DMS 273 (cell line): ENCODE data around the gene VPS11.
A peak's percentile ranks its signal among the peaks of the same experiment; 100 is the strongest.
"Not testable (repeated sequence)": the region's sequence is repeated elsewhere in the genome, so short reads cannot be mapped to it uniquely, and the experiment has no call there.

Source experiments
- DNase-seq: peaks from one replicate; lab custom pipeline; 2025; ENCODE audit not compliant: unreplicated experiment; lab: John Stamatoyannopoulos, UW

The VPS11 gene

DNA sequence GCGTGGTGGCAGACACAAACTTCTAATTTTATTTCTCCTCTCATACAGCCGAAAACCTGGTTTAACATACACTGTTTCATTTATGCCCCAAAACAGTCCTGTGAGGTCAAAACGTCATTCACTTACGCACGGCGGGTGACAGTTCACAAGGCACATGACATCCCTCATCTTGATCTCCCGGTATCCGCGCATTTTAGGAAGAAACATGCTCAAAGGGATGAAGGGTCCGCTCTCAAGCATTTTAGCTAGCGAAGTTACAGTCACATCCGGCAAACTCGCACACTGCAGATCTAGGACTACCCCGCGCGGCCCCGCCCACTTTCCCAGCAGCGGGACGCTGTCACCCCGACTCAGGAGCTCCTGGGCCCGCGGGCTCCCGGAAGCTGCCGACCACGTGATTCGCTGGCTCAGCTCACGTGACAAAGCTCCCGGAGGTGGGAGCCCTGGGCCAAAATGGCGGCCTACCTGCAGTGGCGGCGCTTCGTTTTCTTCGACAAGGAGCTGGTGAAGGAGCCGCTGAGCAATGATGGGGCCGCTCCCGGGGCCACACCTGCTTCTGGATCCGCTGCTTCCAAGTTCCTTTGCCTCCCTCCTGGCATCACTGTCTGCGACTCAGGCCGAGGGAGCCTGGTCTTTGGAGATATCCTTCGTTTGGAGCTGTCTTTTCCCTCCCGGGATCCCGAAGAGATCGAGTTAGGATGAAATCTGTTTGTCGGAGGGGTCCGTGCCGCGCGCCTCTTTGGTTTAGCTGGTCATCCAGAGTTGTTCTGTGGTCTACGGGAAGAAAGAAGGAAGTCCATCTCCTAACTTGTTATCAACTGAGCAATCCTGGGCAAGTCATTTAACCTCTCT lies at the start of gene VPS11:
TSS of gene VPS11 (plus strand) at position 448 of the 852 bp plus-strand sequence. CDS start at position 454, 6 bp downstream.
- DNase-seq = peak; percentile 97

- DNase-seq = peak; percentile 96
These were observed 49.3 kb upstream of the VPS11 start, which contains the start of the genes RPS25 and TRAPPC4 for GRCh38 chr11:119018074-119018938. TSS of gene RPS25 (minus strand) at chr11:119018343. CDS start at chr11:119018284, 59 bp downstream. TSS of gene TRAPPC4 (plus strand) at chr11:119018766. CDS start at chr11:119018796, 30 bp downstream.

DNA sequence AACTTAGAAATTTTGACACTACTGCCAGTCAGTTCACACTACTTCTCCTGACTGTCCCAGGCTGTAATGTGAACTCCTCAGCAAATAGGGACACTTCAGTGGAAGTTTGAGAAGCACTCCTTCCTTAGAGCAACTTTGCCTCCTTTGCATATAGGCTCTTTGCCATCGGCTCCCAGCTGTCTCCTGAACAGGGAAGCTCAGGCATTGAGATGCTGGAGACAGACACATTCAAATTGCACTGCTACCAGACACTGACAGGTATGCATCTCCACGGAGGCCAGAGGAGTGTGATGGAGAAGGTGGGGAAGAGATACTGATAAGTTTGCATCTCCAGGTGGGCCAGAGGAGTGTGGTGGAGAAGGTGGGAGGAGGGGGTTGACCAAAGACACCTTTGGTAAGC lies 47.6 kb upstream of the VPS11 start:
- peak; percentile 46 for DNase-seq

DNA sequence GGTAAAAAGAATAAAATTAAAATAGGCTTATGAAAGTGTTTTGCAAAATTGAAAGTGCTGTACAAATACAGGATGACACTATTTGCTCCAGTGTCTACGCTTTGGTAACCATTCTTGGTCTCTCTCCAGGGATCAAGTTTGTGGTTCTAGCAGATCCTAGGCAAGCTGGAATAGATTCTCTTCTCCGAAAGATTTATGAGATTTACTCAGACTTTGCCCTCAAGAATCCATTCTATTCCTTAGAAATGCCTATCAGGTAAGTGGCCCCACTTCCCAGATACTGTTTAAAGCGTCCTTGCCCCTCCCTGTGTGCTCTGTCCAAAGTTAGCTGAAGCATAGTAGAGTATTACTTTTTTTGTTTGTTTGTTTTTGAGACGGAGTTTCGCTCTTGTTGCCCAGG lies 46.0 kb upstream of the VPS11 start:
- DNase-seq = no peak

DNA sequence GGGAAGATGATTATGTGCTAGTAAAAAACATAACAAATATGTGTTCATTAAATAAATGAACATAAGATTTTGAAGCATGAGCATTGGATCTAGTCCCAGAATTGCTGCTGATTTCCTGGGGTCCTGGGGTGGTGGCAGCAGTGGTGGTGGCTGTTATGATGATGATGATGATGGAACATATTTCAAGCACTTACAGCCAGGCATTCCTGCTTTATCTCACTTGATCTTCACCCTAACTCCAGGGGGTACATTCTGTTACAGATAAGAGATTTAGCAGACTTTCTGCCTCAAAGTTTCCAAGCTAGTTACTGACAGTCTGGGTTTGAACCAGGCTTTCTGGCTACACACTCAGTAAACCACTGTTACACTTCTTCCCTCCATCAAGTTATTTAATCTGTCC lies 43.9 kb upstream of the VPS11 start:
- DNase-seq = no peak

GRCh38 chr11:119024430-119025098 lies 43.1 kb upstream of the VPS11 start:
- DNase-seq = no peak

DNA sequence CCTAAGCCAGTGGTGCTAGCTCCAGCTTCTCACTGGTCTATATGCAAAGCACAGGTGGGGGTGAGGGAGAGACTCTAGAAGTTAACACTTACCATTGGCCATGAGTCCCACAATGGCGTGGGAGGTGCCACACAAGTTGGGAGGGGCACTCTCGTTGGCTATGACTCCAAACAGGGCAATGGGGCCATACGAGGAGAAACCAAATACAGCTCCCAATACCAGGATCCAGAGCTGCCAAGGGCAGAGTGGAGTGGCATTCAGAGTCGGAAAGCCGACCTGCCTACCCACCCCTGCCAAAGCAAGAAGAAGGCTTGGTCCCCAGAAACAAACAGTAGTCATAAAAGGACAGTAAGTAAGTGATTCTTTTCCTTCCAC lies 42.5 kb upstream of the VPS11 start:
- DNase-seq = no peak

GRCh38 chr11:119025541-119025940 lies 42.1 kb upstream of the VPS11 start:
- DNase-seq = no peak

GRCh38 chr11:119025978-119026766 lies 41.4 kb upstream of the VPS11 start:
- no peak for DNase-seq

- DNase-seq = no peak
These were observed 40.6 kb upstream of the VPS11 start for GRCh38 chr11:119026970-119027369.

GRCh38 chr11:119027561-119028345 lies 39.9 kb upstream of the VPS11 start:
- no peak for DNase-seq

GRCh38 chr11:119028346-119029068 lies 39.1 kb upstream of the VPS11 start:
- no peak for DNase-seq

GRCh38 chr11:119029069-119029339 lies 38.6 kb upstream of the VPS11 start:
- no peak for DNase-seq

DNA sequence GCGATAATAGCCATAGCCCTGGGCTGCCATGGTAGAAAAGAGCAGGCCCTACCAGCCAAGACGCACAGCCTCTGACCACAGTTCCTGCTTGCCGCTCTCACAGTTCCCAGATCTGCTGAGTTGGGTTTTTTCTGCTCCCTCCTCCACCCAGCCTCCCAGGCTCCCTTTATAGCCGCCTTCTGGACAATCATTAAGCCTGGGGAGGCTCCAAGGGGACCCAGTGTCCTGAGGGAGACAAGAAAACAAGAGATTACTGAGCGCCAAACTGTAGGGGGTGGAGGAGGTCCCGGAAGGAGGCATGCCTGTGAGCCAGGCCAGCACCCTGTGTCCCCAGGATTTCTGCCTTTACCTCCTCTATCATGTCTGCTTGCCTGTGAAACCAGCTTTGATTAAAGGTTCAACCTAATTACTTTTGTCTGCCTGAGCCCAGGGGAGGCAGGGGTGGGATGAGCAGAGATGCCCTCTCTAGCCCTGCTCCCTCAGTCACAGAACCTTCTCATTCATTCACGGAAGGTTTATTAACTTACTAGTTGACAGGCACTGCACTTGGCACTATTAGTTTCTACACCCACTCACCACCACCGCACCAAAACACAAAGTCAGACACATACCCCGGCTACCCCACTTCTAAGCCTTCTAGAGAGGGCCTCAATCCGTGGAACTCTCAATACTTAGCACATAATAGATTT lies 38.1 kb upstream of the VPS11 start:
- no peak for DNase-seq

DNA sequence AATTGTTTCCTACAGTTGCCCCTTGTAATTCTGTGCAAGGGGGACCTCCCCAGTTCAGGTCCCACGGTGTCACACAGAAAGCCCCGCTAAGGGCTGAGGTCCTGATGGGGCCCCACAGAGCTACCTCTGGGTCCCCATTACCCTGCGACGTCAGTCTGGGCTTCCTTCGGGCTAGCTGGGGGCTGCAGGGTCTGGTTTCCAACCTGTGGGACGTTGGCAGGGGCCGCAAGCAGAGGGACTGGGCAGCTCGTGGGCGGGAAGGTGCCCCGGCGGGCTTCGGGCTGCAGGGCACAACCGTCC lies 37.6 kb upstream of the VPS11 start:
- DNase-seq = no peak

GRCh38 chr11:119030329-119031047 lies 37.1 kb upstream of the VPS11 start, which contains the start of gene SLC37A4:
TSS of gene SLC37A4 (minus strand) at chr11:119030877.
- peak; percentile 98 for DNase-seq

DNA sequence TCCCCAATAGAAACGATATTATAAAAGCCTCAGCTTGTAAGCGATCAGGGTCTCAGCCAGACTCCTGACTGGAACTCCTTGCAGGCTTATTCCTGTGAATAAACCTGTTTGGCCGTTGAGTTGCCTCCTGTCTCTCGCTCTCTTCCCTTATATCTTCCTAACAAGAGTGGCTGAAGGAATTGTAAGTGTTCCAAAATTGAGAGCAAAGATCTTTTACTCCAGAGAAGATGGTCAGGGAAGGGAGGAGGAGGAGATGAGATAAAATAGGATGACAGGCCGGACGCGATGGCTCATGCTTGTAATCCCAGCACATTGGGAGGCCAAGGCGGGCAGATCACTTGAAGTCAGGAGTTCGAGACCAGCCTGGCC lies 35.7 kb upstream of the VPS11 start:
- no peak for DNase-seq

DNA sequence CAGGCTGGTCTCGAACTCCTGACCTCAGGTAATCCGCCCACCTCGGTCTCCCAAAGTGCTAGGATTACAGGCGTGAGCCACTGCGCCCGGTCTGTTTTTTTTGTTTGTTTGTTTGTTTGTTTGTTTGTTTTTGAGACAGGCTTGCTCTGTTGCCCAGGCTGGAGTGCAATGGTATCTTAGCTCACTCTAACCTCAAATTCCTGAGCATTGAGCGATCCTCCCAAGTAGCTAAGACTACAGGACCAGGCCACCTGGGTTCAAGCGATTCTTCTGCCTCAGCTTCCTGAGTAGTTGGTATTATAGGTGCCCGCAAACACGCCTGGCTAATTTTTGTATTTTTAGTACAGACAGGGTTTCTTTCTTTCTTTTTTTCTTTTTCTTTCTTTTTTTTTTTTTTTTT lies 34.2 kb upstream of the VPS11 start:
- DNase-seq = not testable (repeated sequence)
